Left renal pelvis (tissue), 4 donors: ENCODE measurements around the gene TMEM31. TPM values are rescaled to one million over a fixed set of nuclear protein-coding genes. Genes with fewer than 3 reads are reported as not detected.

Source experiments
- DNase-seq, 4 donors: peaks; one replicate each; pipeline ENCODE4 v3.0.0-alpha.2; 2013; ENCODE audit warnings: low read depth in 4 of 4, low spot score in 3 of 4
- polyA plus RNA-seq, 4 donors: library from polyadenylated mRNA; unstranded; fragments of 120-200 nt; gene quantifications; one replicate each; pipeline ENCODE4 v1.2.1, GENCODE V29; 2013; ENCODE audit not compliant: insufficient read length in 4 of 4

Gene TMEM31, protein sequence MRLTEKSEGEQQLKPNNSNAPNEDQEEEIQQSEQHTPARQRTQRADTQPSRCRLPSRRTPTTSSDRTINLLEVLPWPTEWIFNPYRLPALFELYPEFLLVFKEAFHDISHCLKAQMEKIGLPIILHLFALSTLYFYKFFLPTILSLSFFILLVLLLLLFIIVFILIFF
- 1 to 10 TPM in 3 of 4 donors, under 1 TPM in 1; 0.99 to 1.7 (median 1.3) TPM for polyA plus RNA-seq

DNA sequence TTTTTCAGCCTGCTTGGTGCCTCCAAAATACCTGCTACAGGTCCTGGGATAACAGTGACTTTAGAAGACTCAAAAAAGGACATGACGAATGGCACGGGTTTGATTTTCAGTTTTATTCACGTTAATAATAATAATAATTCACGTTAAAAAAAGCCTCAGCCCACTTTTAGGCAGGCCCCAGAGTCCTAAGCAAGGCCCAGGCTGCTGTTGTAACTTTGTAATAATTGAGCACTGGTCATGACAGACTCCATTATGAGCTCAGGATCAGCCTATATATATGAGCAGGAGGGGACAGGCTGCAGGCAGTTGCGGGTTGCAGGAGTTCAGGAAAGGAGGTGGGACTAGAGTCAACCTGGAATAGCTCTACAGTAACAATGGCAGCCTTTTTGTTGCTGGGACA lies at the start of gene TMEM31:
Gene TMEM31, plus strand, starts transcription at position 301 of the 400 bp plus-strand sequence. CDS start 1,350 bp downstream, outside the sequence.
- DNase-seq, result no peak

DNA sequence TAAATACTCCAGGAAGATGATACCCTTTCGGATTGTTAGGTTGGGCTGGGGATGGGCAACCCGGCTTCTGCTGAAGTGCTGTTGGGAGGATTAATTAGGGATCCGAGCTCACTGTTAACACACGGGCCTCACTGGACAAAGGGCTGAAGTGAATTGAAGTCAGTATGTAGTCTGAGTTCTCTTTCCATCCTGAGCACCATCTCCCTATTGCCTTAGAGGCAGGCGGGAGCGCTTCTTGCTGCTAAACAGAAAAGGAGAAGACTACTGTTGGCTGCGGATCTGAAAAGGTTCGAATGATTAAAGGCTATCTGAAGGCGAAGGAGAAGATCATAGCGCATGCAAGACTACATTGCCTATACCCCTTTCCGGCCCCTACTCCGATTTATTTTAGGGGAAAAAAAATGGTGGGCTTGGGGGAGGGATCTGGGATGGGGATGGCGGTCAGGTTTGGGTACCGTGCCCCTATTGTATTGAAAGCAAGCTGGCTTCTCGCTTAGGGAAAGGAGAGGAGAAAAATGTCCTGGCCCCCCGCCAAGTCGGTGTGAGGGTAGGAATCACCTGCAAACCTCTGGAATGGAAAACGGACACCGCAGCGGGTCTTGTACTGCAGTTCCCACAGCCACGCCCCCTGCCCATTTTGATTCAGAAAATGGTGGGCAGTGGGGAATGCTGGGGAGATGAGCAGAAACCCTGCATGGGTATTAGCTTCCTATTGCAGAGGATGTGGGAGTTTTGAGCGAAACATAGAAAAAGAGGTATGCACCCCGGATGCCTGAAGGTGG lies 46.5 kb upstream of the TMEM31 start:
- DNase-seq, result no peak

DNA sequence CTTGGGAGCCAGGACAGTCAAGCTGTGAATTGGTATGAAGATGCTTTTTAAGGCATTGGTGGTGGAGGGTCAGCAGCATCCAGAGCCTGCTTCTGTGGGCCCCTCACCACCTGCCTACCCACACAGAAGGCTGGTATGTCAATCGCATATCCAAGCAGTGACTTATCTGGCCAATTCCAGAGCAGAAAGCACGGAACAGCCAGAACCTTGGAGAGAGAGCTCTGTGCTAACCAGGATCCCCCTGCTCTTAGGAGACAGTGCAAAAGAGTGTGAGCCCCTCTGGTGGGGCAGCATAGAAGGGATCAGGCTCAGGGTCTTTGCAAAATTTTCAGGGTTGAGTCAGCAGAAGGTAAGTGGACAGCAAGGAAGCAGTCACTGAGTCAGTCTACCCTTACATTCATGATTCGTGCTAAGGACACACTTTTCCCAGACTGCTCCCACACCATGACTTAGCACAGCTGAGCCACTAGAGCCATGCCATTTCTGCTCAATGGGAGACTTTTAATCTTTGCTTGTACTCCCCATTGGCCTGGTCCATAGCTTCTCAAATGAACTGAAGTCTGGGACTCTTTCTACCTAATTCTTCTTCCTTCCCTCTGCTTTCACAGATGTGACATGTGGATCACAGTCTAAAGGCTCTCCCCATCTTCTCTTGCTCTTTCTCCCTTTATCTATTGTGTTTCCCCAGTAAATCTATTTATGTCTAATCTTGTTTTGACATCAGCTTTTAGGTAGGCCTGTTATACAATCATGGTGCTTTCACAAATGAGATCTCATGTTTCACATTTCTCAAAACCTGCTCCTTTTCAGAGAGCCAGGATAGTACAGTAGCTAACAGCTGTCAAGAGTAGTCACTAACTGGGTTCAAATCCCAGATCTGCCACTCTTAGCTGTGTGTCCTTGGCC lies 44.3 kb upstream of the TMEM31 start:
- no peak for DNase-seq

- DNase-seq, result no peak
These were observed 41.0 kb upstream of the TMEM31 start for GRCh38 chrX:103669745-103670144.

DNA sequence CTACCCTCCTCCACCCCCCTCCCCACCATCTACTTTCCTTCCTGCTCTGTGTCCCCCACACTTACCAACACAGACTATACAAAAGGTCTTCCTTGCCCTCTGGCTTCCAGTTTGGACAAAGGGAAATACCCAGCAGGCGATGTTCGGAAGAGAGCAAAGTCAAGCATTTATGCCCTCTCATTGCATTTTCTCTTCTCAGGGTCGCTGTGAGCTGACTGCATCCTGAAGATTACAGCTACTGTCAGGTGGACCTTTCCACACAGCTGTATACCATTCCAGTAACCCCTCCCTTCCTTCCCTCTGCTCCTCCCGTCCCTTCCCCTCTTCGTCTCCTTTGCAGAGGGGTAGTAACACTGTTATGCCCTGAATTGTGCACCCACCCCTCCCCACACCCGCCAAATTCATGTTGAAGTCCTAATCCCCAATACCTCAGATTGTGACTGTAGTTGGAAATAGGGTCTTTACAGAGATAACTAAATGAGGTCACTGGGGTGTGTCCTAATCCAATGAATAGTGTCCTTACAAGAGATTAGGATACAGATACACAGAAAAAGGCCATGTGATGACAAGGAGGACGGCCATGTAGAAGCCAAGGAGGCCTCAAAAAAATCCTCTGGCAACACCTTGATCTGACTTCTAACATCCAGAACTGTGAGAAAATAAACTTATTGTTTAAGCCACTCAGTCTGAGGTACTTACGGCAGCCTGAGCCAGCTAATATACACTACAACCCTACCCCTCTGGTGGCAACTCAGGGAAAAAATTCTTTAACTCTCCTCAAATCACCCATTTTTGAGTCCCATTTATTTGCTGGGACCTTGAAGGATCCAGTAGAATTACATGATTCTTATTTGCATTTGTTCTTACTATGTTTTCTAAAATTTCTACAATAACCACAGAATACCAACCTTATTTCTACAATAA lies 35.9 kb upstream of the TMEM31 start:
- no peak for DNase-seq

DNA sequence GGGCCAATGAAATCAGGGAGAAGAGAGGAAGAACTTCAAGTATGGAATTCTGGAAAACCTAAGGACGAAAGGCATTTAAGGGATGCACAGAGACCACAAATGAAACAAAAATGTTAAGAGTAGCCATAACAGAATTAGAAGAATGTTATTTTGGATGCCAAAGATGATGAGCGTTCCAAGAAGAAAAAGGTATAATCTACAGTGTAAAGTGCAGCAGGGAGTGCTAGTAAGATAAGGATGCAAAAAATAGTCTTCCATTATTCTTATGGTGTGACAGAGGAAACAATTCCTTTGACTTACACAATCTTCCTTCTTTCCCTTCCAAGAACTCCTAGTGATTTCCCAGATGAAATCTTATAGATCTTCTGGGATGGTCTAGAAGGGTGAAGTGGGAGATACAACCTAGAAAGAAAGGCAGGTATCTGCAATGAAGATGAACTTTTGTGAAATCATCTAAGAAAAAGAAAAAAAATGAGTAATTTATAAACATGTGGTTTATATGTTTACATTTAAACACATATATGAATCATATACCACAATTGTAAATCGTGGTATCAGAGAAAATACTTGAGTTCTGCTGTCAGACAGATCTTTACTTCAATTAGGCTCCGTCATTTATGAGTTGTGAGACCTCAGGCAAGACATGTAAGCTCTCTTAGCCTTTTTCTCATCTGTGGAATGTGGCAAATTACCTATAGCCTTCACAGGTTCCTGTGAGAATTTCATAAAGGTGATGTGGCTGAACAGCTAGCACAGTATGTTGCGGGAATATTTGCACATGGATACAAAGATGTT lies 32.3 kb upstream of the TMEM31 start:
- DNase-seq, result no peak

DNA sequence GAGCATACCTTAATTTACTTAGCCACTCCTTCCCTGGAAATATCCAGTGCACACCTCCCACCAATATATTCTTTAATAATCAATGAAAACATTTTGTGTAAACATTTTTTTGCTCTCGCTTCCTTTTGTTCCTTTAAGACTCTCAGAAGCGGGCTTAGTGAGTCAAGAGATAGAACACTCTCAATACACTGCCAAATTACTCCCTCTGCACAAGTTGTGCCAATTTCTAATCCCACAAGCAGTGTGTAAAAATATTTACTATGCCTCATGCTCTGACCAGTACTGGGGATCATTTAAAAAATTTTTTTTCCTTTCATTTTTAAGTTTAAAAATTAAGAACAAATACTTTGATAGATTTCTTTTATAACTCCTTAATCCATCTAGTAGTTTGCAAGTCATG lies 29.3 kb upstream of the TMEM31 start:
- DNase-seq, result no peak

GRCh38 chrX:103685396-103685795 lies 25.3 kb upstream of the TMEM31 start:
- DNase-seq, result no peak

GRCh38 chrX:103686199-103687072 lies 24.3 kb upstream of the TMEM31 start, which contains the start of gene MORF4L2:
Gene MORF4L2 (minus strand): TSS chrX:103686699. CDS start chrX:103677027, 9,672 bp downstream.
- DNase-seq, result peak; percentile 84 to 90 (median 88)

DNA sequence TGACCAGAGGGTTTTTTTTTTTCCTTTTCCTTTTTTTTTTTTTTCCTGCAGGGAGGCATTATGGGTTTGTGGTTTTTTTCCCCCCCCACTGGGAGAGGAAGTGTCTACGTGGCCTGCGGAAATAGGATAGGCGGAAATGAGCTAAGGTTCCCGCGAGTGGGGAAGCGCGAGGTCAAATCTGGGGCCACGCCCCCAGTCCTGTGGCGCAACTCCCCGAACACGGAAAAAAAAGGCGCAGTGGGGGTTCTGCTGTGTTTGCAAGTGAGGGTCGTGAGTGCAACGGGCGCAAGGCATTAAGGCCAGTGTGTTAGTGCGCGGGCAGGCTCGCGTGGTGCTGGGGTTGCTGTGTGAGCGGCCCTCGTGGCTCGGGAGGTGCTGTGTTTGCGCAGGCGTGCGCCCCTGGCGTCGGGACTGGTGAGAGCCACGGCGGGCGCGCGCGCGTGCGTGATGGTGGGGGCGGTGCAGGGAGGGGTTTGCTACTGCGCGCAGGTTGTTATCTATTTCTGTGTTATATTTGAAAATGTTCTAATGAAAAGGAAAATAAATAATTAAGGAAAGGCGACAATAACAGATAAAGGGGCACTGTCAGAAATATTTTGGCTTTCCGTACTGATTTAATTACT lies 23.5 kb upstream of the TMEM31 start:
- peak in 2 of 4 donors; percentile 66 to 77 for DNase-seq

DNA sequence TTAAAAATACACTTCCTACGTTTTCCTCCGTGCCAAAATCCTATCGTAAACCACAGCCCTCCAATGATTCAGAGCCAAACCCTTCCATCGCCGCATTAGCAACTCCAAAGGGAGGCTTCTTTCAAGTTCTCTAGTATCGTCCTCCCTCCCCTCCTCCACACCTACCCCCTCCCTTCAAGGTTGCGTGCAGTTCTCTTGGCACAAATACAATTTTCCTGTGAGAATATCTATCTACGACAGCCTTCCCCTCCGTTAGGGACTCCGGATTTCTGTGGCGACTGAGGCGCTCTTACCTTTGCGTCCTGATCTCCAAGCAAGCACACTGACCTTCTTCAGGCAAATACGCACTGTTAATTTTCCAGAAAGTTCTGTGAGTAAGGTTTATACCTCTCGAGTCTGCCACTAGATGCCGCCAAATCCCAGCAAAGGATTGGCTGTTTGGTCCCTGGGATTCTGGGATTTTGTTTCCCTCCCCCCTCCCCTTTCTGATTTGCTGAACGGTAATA lies 23.0 kb upstream of the TMEM31 start:
- peak; percentile 66 to 78 (median 72) for DNase-seq

DNA sequence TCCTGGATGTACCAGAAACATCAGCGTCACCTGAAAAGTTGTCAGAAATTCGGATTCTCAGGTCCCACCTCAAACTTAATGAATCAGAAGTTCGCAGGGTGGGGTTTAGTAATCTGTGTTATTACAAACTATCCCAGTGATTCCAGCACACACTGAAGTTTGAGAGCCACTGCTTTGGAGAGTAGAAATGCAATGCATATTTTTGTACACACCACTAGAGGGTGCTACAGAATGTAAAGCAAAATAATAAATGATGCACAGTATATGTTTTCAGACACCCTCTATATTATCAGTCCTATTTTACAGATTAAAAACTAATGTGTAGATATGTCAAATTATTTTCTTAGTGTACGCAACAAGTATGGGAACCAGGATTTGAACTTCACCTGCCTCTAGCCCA lies 21.8 kb upstream of the TMEM31 start:
- no peak for DNase-seq

DNA sequence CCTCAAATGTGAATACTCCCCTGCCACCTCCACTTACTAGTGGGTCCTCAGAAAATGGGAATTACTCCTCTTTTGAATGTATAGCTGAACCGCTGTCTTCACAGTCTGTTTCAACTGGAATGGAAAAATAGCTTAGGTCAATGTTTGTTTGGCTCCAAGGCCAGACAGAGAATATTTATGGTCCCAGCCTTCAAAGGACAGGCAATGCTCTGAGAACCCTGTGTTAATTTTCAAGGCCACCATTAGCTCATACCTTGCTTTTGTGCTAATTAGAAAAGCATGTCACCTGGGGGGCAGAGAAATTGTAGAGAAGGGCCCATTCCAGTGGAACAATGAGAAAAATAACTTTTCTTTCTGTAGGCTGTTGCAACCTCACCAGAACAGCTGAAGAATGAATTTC lies 19.6 kb upstream of the TMEM31 start:
- DNase-seq, result no peak

DNA sequence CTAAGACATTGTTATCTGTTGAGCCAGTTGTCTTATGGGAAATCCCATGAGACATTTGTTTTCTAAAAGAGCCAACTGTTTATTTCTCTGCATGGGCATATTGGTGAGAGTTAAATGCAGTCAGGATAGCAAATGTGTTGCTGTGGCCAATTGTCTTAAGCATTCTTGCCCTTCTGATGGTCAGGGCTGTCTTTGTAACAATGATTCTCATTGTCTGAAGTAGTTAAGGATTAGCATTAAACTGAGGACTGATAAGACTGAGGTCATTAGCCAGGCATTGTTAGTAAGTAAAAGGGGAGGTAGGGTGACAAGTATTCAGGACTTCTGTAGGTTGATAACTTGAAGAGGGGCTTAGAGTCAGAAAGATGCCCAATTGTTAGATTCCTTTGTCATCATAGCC lies 13.0 kb upstream of the TMEM31 start:
- DNase-seq, result no peak

DNA sequence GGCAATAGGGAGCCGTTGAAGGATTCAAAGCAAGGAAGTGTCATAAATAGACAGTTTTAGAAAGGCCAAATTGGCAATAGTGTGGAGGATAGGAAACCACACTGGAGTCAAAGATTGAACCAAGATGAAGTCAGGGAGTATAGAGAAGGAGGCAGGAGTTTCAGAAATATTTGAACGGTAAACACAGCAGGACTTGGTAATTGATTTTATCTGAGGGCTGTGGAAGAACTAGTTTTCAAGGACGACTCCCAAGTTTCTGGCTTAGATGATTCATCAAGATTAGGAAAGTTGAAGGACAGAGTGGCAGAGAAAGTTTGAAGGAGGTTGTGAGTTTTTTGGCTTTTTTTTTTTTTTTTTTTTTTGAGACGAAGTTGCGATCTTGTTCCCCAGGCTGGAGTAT lies 11.5 kb upstream of the TMEM31 start:
- no peak for DNase-seq

DNA sequence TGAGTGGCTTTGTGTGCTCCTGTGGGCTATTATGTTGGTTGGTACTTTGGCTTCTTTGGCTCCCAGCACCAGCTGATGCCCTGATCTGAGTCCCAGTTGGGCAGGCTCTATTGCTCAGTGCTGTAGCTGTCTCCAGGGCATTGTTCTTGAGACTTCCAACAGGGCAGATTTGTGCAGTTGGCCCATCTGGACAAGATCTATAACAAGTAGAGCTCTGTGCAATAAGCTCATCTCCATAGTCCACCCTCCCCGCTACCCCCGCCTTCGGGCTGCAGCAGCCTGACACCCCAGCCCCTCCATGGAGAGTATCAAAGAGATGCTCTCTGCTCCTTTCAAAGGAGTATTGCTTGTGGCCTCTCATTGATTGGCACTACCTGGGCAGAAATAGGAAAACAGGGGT lies 5.8 kb upstream of the TMEM31 start:
- DNase-seq, result no peak

DNA sequence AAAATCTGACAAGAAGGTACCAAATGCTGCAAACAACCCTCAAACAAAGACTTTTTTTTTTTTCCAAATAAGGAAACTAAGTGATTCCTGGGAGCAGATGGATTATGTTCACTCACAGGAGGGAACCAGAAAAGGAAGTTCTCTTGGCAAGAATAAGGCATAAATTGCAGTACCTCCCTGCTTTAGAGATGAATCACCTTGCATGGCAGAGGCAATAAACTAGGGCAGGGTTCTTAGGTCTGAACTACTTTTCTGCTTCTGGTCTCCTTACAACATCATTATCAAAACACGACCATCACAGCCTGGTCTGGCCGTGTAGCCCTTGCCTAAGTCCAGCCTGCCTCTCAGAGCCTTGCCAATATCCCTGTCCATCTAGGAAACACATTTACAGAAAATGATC lies 6.3 kb downstream of the TMEM31 start:
- no peak for DNase-seq

DNA sequence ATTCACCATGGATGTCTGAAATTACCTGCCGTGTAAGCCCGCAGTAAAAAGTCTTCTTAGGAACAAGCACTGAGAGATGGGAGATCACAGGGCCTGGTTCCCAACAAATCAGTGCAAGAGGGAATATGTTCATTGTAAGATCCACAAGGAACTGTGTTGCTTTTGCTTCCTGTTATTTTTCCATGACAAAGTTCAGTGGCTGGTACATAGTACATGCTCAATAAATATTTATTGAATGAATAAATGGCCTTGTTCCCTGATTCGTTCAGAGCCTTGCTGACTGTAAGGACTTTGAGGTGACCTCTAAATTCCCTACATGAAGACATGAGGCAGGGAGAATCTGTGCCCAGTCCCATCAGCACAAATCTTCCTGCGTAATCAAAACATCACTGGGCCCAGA lies 7.4 kb downstream of the TMEM31 start:
- no peak for DNase-seq
